SJCRH30 (cell line): ENCODE data around the gene SMCO2. TPM values are rescaled to one million over a fixed set of nuclear protein-coding genes. Genes with fewer than 3 reads are reported as not detected.

Source experiments
- DNase-seq, 2 experiments: peaks; one replicate each; pipeline ENCODE4 v3.0.0-alpha.2; 2015 to 2020
- H3K27ac ChIP-seq: fragments of 250-450 bp; sonication (Bioruptor Pico); 2 replicates; pipeline ENCODE4 v1.5.1; 2020; ENCODE audit warnings: mild to moderate bottlenecking, moderate library complexity
- H3K27me3 ChIP-seq: fragments of 250-450 bp; sonication (Bioruptor Pico); 2 replicates; pipeline ENCODE4 v1.5.1; 2020; ENCODE audit warnings: mild to moderate bottlenecking, moderate library complexity
- H3K36me3 ChIP-seq: fragments of 250-450 bp; sonication (Bioruptor Pico); 2 replicates; pipeline ENCODE4 v1.5.1; 2020; ENCODE audit warnings: mild to moderate bottlenecking, moderate library complexity
- H3K4me1 ChIP-seq: fragments of 250-450 bp; sonication (Bioruptor Pico); 2 replicates; pipeline ENCODE4 v1.5.1; 2020; ENCODE audit warnings: mild to moderate bottlenecking, moderate library complexity
- H3K4me3 ChIP-seq: fragments of 250-450 bp; sonication (Bioruptor Pico); 2 replicates; pipeline ENCODE4 v1.5.1; 2020; ENCODE audit warnings: mild to moderate bottlenecking, moderate library complexity
- H3K9me3 ChIP-seq: fragments of 250-450 bp; sonication (Bioruptor Pico); replicated peaks from 2 replicates; pipeline ENCODE4 v1.5.1; 2020; ENCODE audit warnings: mild to moderate bottlenecking, moderate library complexity
- total RNA-seq: library from RNA; depleted of rRNA; stranded (reverse); fragments of >200 nt; shearing (Covaris generic); gene quantifications from 2 replicates; pipeline ENCODE4 v1.2.3, GENCODE V29; 2014

The SMCO2 gene
- total RNA-seq, 1 experiment from 2014 or later = not detected

DNA sequence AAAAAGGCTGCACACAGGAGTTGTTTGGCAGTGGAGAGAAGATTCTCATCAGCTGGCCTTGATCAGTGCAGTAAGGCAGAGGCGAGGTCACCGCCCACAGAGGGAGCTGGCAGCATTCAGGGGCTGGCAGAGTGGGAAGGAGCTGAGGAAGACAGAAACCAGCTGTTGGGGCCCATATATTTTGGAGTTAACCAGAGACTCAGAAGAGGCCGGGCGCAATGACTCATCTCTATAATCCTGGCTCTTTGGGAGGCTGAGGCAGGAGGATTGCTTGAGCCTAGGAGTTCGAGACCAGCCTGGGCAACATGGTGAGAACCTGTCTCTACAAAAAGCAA is 17.7 kb downstream of the SMCO2 start:
- no peaks in the 10 kb centered on the region for H3K36me3 ChIP-seq
- DNase-seq = peak; percentile 42 to 51
- no peaks in the 10 kb centered on the region for H3K4me1 ChIP-seq
- H3K9me3 ChIP-seq = no peaks in the 10 kb centered on the region; the same call in 1 of the 2 replicates
- H3K4me3 ChIP-seq = no peak overlapping the region
- 0 out of 2 replicates have a peak, but pooled peaks cover 5% of the 10 kb centered on the region for H3K27me3 ChIP-seq
- H3K27ac ChIP-seq = no peak overlapping the region

DNA sequence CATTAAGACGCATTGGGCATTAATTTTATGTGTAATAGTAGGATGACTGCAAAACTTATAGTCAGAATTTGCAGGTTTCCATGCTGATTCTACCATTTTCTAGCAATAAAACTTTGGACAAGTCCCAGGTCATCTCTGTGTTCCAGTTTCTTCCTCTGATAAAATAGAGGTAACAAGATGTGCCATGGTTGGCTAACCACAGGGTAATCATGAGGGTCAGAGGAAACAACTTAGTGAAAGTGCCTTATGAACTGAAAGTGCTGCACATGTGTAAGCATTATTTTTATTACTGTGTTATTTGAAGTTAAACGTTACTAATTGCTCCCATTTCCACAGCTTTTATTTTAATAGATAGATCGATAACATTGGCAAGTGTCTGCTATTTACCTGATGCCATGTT is 21.1 kb downstream of the SMCO2 start:
- DNase-seq = no peak
- Histone ChIP-seq H3K36me3 (no peaks in the 10 kb centered on the region), H3K27me3 (no peaks in the 10 kb centered on the region), H3K4me3 (no peak overlapping the region), H3K27ac (no peak overlapping the region), H3K9me3 (no peaks in the 10 kb centered on the region; the same call in 1 of the 2 replicates), H3K4me1 (no peaks in the 10 kb centered on the region)

- H3K27me3 ChIP-seq = no peaks in the 10 kb centered on the region
- no peaks in the 10 kb centered on the region for H3K4me1 ChIP-seq
- H3K36me3 ChIP-seq = no peaks in the 10 kb centered on the region
- H3K9me3 ChIP-seq = no peaks in the 10 kb centered on the region; the same call in 1 of the 2 replicates
- no peak overlapping the region for H3K27ac ChIP-seq
- no peak overlapping the region for H3K4me3 ChIP-seq
- DNase-seq = no peak
Observed at GRCh38 chr12:27468241-27468640, 21.7 kb downstream of the SMCO2 start.

GRCh38 chr12:27469176-27469736 is 22.7 kb downstream of the SMCO2 start:
- Histone ChIP-seq H3K9me3 (no peaks in the 10 kb centered on the region; the same call in 1 of the 2 replicates), H3K4me3 (no peak overlapping the region), H3K4me1 (no peaks in the 10 kb centered on the region), H3K27ac (no peak overlapping the region), H3K36me3 (no peaks in the 10 kb centered on the region), H3K27me3 (no peaks in the 10 kb centered on the region)
- DNase-seq = no peak

- Histone ChIP-seq H3K4me3 (no peak overlapping the region), H3K27me3 (no peaks in the 10 kb centered on the region), H3K9me3 (peaks cover 11% of the 10 kb centered on the region), H3K36me3 (no peaks in the 10 kb centered on the region), H3K4me1 (no peaks in the 10 kb centered on the region; the same call in 1 of the 2 replicates), H3K27ac (no peak overlapping the region)
- no peak for DNase-seq
Observed at GRCh38 chr12:27472604-27473003, 26.1 kb downstream of the SMCO2 start.

GRCh38 chr12:27474344-27474743 is 27.8 kb downstream of the SMCO2 start:
- Histone ChIP-seq H3K4me3 (no peak overlapping the region), H3K4me1 (no peaks in the 10 kb centered on the region; the same call in 1 of the 2 replicates), H3K9me3 (peaks cover 16% of the 10 kb centered on the region; the same call in 1 of the 2 replicates), H3K27me3 (no peaks in the 10 kb centered on the region), H3K36me3 (no peaks in the 10 kb centered on the region), H3K27ac (no peak overlapping the region)
- peak in 1 of 2 experiments; percentile 18 for DNase-seq

GRCh38 chr12:27477049-27477448 is 30.5 kb downstream of the SMCO2 start:
- Histone ChIP-seq H3K9me3 (peaks cover 16% of the 10 kb centered on the region; the same call in 1 of the 2 replicates), H3K27me3 (no peaks in the 10 kb centered on the region), H3K4me1 (no peaks in the 10 kb centered on the region; the same call in 1 of the 2 replicates), H3K27ac (no peak overlapping the region), H3K36me3 (no peaks in the 10 kb centered on the region), H3K4me3 (no peak overlapping the region)
- DNase-seq = no peak

- no peaks in the 10 kb centered on the region for H3K36me3 ChIP-seq
- H3K4me1 ChIP-seq = no peaks in the 10 kb centered on the region; the same call in 1 of the 2 replicates
- H3K9me3 ChIP-seq = peaks cover 16% of the 10 kb centered on the region; the same call in 1 of the 2 replicates
- no peaks in the 10 kb centered on the region for H3K27me3 ChIP-seq
- H3K27ac ChIP-seq = no peak overlapping the region
- H3K4me3 ChIP-seq = no peak overlapping the region
- DNase-seq = no peak
Observed at GRCh38 chr12:27478949-27479348, 32.4 kb downstream of the SMCO2 start.

DNA sequence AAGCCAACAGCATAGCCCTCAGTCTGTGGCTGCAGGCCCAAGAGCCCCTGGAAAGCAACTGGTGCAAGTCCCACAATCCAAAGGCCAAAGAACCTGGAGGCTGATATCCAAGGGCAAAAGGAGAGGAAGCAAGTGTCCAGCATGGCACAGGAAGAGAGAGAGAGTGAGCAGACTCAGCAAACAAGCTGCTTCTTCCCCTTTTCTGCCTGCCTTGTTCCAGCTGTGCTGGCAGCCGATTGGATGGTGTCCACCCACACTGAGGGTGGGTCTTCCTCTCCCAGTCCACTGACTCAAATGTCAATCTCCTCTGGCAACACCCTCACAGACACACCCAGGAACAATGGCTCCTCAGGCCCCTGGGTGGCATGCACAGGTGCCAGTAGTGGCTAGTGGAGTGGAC is 33.5 kb downstream of the SMCO2 start:
- Histone ChIP-seq H3K4me3 (no peak overlapping the region), H3K36me3 (no peaks in the 10 kb centered on the region), H3K27me3 (no peaks in the 10 kb centered on the region), H3K27ac (no peak overlapping the region), H3K4me1 (no peaks in the 10 kb centered on the region), H3K9me3 (peaks cover 16% of the 10 kb centered on the region; the same call in 1 of the 2 replicates)
- no peak for DNase-seq

GRCh38 chr12:27486961-27487360 is 40.4 kb downstream of the SMCO2 start:
- Histone ChIP-seq H3K27me3 (no peaks in the 10 kb centered on the region), H3K4me1 (no peaks in the 10 kb centered on the region), H3K9me3 (no peaks in the 10 kb centered on the region; the same call in 1 of the 2 replicates), H3K27ac (no peak overlapping the region), H3K36me3 (no peaks in the 10 kb centered on the region), H3K4me3 (no peak overlapping the region)
- no peak for DNase-seq

- H3K4me3 ChIP-seq = no peak overlapping the region
- H3K36me3 ChIP-seq = no peaks in the 10 kb centered on the region
- no peak overlapping the region for H3K27ac ChIP-seq
- DNase-seq = no peak
- no peaks in the 10 kb centered on the region for H3K4me1 ChIP-seq
- H3K27me3 ChIP-seq = no peaks in the 10 kb centered on the region
- no peaks in the 10 kb centered on the region; the same call in 1 of the 2 replicates for H3K9me3 ChIP-seq
Observed at GRCh38 chr12:27488479-27488878, 41.9 kb downstream of the SMCO2 start.

DNA sequence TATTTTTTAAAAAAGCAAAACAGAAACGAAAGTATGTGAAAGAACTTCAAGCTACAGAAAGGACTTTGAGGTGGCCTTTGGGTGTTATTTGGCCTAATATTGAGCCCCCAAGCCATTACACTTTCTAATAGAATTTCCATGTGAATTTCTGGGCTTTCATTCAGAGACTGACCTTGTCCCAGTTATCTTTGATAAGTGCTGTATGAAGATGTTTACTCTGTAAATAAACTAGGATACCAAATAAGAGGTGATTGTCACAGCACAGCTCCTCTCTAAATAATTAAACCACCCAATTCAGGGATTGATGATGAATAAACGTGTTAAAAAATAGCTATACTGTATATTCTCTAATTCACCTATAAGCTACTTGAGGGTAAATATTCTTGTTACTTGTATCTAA is 44.7 kb downstream of the SMCO2 start:
- no peaks in the 10 kb centered on the region for H3K4me1 ChIP-seq
- H3K9me3 ChIP-seq = no peaks in the 10 kb centered on the region; the same call in 1 of the 2 replicates
- no peaks in the 10 kb centered on the region for H3K27me3 ChIP-seq
- no peak for DNase-seq
- H3K4me3 ChIP-seq = no peak overlapping the region
- no peaks in the 10 kb centered on the region for H3K36me3 ChIP-seq
- H3K27ac ChIP-seq = no peak overlapping the region

DNA sequence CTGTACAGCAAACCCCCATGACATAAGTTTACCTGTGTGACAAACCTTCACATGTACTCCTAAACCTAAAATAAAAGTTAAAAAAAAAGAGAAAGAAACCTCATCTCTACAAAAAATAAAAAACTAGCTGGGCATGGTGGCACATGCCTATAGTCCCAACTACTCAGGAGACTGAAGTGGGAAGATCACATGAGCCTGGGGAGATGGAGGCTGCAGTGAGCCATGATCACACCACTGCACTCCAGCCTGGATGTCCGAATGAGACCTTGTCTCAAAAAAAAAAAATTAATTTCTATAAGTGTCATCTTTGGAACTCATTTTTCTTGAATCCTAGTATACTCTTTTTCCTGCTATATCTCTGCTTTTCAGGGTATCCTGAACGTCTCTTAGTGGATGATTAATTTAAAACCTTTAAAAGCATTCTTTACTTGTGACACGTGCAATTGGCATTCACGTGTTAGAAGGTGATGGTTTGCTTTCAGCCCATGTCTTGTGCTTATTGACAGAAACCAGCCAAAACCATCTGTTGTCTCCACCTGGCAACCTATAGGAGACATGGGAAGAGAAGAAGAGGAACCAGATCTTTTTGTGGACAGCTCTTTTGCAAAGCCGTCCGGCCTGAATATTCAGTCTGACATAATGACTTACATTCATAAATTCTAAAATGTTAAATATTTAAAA is 46.9 kb downstream of the SMCO2 start:
- no peak overlapping the region for H3K27ac ChIP-seq
- no peaks in the 10 kb centered on the region for H3K4me1 ChIP-seq
- H3K4me3 ChIP-seq = no peak overlapping the region
- no peaks in the 10 kb centered on the region for H3K27me3 ChIP-seq
- no peaks in the 10 kb centered on the region for H3K36me3 ChIP-seq
- no peak for DNase-seq
- no peaks in the 10 kb centered on the region for H3K9me3 ChIP-seq

GRCh38 chr12:27497446-27497845 is 50.9 kb downstream of the SMCO2 start:
- Histone ChIP-seq H3K36me3 (no peaks in the 10 kb centered on the region), H3K9me3 (no peaks in the 10 kb centered on the region), H3K4me3 (no peak overlapping the region), H3K4me1 (no peaks in the 10 kb centered on the region), H3K27ac (no peak overlapping the region), H3K27me3 (no peaks in the 10 kb centered on the region)
- DNase-seq = no peak

DNA sequence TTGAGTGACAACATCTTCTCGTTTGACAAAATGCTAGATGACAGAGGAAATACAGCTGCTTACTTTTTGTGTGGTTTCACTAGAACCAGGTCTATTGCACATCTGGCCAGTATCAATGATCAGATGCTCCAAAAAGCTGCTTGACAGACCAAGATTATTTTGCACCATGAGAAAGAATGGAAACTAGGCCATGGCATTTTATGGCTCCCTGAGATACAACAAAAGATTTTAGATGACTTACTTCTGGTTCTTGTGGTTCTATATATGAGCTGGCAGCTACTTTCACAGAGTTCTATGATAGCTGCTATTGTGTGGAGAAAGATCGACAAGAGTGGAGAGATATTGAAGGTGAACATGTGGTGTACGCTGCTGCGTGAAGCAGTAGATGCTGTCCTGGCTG is 51.6 kb downstream of the SMCO2 start:
- no peaks in the 10 kb centered on the region for H3K9me3 ChIP-seq
- DNase-seq = no peak

DNA sequence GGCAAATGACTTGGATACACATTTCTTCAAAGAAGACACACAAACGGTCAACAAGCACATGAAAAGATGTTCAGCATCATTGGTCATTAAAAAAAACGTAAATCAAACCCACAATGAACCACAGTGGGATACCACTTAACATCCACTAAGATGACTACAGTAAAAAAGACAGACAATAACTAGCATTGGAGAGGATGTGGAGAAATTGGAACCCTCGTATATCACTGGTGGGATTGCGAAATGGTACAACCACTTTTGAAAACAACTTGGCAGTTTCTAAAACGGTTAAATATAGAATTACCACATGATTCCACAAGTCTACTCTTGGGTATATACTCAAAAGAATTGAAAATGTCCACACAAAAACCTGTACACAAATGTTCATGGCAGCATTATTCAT is 52.2 kb downstream of the SMCO2 start:
- Histone ChIP-seq H3K4me1 (no peaks in the 10 kb centered on the region), H3K4me3 (no peak overlapping the region), H3K27me3 (no peaks in the 10 kb centered on the region), H3K27ac (no peak overlapping the region), H3K9me3 (no peaks in the 10 kb centered on the region), H3K36me3 (no peaks in the 10 kb centered on the region)
- DNase-seq = no peak

More for the DNA sequence above, 51.6 kb downstream of the SMCO2 start:
- no peaks in the 10 kb centered on the region for H3K4me1 ChIP-seq
- no peak overlapping the region for H3K4me3 ChIP-seq
- H3K36me3 ChIP-seq = no peaks in the 10 kb centered on the region
- no peak overlapping the region for H3K27ac ChIP-seq
- no peaks in the 10 kb centered on the region for H3K27me3 ChIP-seq
